Adrenal gland (tissue), 5 donors: Measurements from ENCODE around the gene BORCS6.

Source experiments
- POLR2A ChIP-seq, 2 donors: fragments of 450-650 bp; IDR thresholded peaks; one replicate each; pipeline ENCODE4 v1.6.1; 2017; ENCODE audit warnings: antibody characterized with exemption in 2 of 2, mild to moderate bottlenecking in 2 of 2, moderate library complexity in 1 of 2
- TF ChIP-seq, protein P1 (sequence below), 6 experiments: fragments of 450-650 bp in 4 of 6; fragments of 200-600 bp in 2 of 6; sonication (generic) in 1 of 6; IDR thresholded peaks; 1 replicate in 5 of 6; 2 replicates in 1 of 6; pipeline versions ENCODE4 v1.5.1 to v1.8.0; 2016 to 2021; ENCODE audit warnings: antibody characterized with exemption in 6 of 6, mild to moderate bottlenecking in 2 of 6, moderate library complexity in 1 of 6
- donor health status: DM: no; HTN: no; CAD: no.

DNA sequence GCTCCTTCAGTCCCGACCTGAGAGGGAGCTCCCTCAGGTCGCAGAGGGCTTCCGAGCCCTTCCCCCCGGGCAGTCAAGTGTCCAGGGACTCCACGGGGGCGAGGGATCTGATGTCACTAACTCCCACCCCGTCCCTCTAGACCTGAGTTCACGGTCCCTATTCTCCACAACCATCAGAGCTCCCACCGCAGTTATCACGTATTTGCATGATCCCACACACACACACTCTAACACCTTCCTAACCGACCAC is 34.1 kb downstream of the BORCS6 start:
- TF ChIP-seq, protein P1, sequence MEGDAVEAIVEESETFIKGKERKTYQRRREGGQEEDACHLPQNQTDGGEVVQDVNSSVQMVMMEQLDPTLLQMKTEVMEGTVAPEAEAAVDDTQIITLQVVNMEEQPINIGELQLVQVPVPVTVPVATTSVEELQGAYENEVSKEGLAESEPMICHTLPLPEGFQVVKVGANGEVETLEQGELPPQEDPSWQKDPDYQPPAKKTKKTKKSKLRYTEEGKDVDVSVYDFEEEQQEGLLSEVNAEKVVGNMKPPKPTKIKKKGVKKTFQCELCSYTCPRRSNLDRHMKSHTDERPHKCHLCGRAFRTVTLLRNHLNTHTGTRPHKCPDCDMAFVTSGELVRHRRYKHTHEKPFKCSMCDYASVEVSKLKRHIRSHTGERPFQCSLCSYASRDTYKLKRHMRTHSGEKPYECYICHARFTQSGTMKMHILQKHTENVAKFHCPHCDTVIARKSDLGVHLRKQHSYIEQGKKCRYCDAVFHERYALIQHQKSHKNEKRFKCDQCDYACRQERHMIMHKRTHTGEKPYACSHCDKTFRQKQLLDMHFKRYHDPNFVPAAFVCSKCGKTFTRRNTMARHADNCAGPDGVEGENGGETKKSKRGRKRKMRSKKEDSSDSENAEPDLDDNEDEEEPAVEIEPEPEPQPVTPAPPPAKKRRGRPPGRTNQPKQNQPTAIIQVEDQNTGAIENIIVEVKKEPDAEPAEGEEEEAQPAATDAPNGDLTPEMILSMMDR (IDR thresholded peaks at IDR 0.05): no peak
- no peak for TF ChIP-seq POLR2A (IDR thresholded peaks at IDR 0.05)
